ENCODE measurements around the gene ADRA1B. TPM values are rescaled to one million over a fixed set of nuclear protein-coding genes. Genes with fewer than 3 reads are reported as not detected.
A peak's percentile ranks its signal among the peaks of the same experiment; 100 is the strongest.

Gene ADRA1B
- total and polyA plus RNA-seq, 10 of the 15 experiments (the other 5 are each of a cell fraction or from before 2014, with no cell fraction given) = 0.04 TPM; not detected in 9

DNA sequence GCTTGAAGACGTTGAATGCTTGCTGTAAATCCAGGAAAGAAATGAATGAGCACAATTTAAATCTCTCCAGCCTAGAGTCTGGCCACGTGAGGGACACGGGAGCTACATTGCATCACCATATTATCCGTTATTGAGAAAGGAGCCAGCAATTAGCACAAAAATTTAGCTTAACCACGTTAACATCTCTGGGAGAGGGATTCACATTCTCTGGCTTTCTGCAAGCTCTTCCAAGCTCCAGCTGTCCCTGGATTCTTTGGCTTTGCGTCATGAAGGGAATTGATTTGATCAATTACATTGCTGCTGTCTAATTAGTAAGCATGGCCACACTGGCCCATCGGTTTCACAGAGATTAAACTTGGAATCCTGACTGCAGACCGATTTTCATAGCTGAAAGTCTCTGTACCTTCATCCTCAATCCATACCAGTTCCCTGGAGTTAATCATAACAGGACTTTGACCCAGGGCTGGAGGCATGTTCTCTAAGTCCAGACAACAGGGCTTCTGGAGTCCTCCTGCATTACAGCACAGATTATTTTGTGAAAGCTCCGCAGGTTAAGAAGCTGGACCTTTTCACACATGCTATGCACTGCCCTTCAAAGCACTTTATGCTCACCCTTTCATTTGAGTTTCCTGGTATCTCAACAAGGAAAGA, 31.6 kb downstream of the ADRA1B start:
- Histone ChIP-seq H3K36me3 (ENCODE audit: control insufficient read depth in 2 of 2, insufficient read depth in 2 of 2, low read length in 1 of 2) (no peaks in the 10 kb centered on the region), H4K20me1 (ENCODE audit: control insufficient read depth, insufficient read depth) (no peaks in the 10 kb centered on the region), H3K4me3 (no peak overlapping the region), H3K79me2 (ENCODE audit: control insufficient read depth, insufficient read depth, low read length) (no peaks in the 10 kb centered on the region), H3K27me3 (replicated peaks in 1 of 2; ENCODE audit: control insufficient read depth in 2 of 2, insufficient read depth in 2 of 2, low read length in 1 of 2) (no peaks in the 10 kb centered on the region; a peak in 2 of 4 replicates), H3K9ac (ENCODE audit: control insufficient read depth, insufficient read depth, low read length) (no peak overlapping the region), H3K4me1 (ENCODE audit: control insufficient read depth, insufficient read depth, low read length) (no peaks in the 10 kb centered on the region), H3K4me2 (ENCODE audit: control insufficient read depth, insufficient read depth) (no peak overlapping the region), H3K9me3 (replicated peaks; ENCODE audit: control insufficient read depth, insufficient read depth, low read length) (no peaks in the 10 kb centered on the region), H3K27ac (ENCODE audit: control insufficient read depth, insufficient read depth) (no peak overlapping the region), H2AFZ (ENCODE audit: control insufficient read depth, low read depth, low read length) (no peak overlapping the region)
- DNase-seq (ENCODE audit: low read depth, low spot score) (no peak), ATAC-seq (no peak), FAIRE-seq (no peak)
- no TSS peak for BruUV-seq (replicated peaks)
- SMC1A ChIA-PET (ENCODE audit: uncharacterized antibody, unreplicated experiment) = no interaction called here
- RAD21 ChIA-PET (ENCODE audit: unreplicated experiment) = no interaction called here
- 18% methylated on average over 9 of the region's 9 CpGs for WGBS (ENCODE audit: insufficient coverage, insufficient replicate concordance, low lambda C conversion rate, missing lambda C conversion rate)
- no peak for TF ChIP-seq POLR2AphosphoS2 (IDR thresholded peaks at IDR 0.05; ENCODE audit: low read depth, low read length)
- TF ChIP-seq CREB1 (IDR thresholded peaks at IDR 0.05; ENCODE audit: low read depth) = no peak
- POLR2A ChIA-PET = no interaction called here
- intact Hi-C loops (cut with micrococcal nuclease; ENCODE audit: unreplicated experiment) = no loop called here
- in situ Hi-C loops (cut with MboI) = no loop called here
- CTCF ChIA-PET = interaction anchor here (0.7 to 1.6 kb wide), 4 partner anchors 10 to 79 kb away, joined by 3 to 4 read pairs (median 3); no protein-coding TSS in a partner anchor

DNA sequence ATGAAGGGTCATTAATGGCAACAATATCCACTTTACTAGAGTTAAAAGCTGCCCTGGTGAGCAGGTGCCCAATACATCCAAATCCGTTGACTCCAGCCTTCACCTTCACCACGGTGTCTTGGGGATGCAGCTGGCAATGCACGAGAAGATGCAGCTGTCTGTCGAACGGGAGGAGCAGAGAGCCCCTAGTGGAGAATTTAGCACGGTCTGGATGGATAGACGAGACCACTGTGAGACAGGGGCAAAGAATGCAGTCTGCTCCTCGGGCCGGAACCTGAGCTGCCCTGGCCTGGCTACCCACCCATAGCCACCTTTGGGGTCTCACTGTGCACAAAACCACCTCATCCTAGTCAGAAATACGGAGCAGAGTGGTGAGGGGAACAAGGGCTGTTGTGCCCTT, 35.1 kb downstream of the ADRA1B start:
- H3K9me3 ChIP-seq (replicated peaks; ENCODE audit: control insufficient read depth, insufficient read depth, low read length) = no peaks in the 10 kb centered on the region
- ATAC-seq (peak; percentile 71), FAIRE-seq (no peak), DNase-seq (ENCODE audit: low read depth, low spot score) (no peak)
- TF ChIP-seq, protein P1, sequence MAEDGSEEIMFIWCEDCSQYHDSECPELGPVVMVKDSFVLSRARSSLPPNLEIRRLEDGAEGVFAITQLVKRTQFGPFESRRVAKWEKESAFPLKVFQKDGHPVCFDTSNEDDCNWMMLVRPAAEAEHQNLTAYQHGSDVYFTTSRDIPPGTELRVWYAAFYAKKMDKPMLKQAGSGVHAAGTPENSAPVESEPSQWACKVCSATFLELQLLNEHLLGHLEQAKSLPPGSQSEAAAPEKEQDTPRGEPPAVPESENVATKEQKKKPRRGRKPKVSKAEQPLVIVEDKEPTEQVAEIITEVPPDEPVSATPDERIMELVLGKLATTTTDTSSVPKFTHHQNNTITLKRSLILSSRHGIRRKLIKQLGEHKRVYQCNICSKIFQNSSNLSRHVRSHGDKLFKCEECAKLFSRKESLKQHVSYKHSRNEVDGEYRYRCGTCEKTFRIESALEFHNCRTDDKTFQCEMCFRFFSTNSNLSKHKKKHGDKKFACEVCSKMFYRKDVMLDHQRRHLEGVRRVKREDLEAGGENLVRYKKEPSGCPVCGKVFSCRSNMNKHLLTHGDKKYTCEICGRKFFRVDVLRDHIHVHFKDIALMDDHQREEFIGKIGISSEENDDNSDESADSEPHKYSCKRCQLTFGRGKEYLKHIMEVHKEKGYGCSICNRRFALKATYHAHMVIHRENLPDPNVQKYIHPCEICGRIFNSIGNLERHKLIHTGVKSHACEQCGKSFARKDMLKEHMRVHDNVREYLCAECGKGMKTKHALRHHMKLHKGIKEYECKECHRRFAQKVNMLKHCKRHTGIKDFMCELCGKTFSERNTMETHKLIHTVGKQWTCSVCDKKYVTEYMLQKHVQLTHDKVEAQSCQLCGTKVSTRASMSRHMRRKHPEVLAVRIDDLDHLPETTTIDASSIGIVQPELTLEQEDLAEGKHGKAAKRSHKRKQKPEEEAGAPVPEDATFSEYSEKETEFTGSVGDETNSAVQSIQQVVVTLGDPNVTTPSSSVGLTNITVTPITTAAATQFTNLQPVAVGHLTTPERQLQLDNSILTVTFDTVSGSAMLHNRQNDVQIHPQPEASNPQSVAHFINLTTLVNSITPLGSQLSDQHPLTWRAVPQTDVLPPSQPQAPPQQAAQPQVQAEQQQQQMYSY (CRISPR knock-in tag; IDR thresholded peaks at IDR 0.05) = no peak
- no peak for TF ChIP-seq MYB (IDR thresholded peaks at IDR 0.05; ENCODE audit: borderline replicate concordance, low read depth, low read length)
- TF ChIP-seq RAD21 (IDR thresholded peaks at IDR 0.05; ENCODE audit: insufficient read depth, low read depth, low read length) = 0 out of 2 replicates have a peak, but pooled peaks have one; percentile 13
- TF ChIP-seq TCF12 (IDR thresholded peaks at IDR 0.05; ENCODE audit: low read depth, low read length) = 0 out of 2 replicates have a peak, but pooled peaks have one; percentile 38
- TF ChIP-seq, protein P2, sequence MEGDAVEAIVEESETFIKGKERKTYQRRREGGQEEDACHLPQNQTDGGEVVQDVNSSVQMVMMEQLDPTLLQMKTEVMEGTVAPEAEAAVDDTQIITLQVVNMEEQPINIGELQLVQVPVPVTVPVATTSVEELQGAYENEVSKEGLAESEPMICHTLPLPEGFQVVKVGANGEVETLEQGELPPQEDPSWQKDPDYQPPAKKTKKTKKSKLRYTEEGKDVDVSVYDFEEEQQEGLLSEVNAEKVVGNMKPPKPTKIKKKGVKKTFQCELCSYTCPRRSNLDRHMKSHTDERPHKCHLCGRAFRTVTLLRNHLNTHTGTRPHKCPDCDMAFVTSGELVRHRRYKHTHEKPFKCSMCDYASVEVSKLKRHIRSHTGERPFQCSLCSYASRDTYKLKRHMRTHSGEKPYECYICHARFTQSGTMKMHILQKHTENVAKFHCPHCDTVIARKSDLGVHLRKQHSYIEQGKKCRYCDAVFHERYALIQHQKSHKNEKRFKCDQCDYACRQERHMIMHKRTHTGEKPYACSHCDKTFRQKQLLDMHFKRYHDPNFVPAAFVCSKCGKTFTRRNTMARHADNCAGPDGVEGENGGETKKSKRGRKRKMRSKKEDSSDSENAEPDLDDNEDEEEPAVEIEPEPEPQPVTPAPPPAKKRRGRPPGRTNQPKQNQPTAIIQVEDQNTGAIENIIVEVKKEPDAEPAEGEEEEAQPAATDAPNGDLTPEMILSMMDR (IDR thresholded peaks at IDR 0.05 in 2 of 3, conservative IDR thresholded peaks at IDR 0.05 in 1 of 3; ENCODE audit: control insufficient read depth in 2 of 3, extremely low read depth in 1 of 3, insufficient read depth in 1 of 3, low read depth in 3 of 3, low read length in 3 of 3) = peak; percentile 12 to 48 (median 37); a peak in 5 of 6 replicates
- no peak for TF ChIP-seq CBFB (IDR thresholded peaks at IDR 0.05; ENCODE audit: low read depth)
- TF ChIP-seq TCF3 (IDR thresholded peaks at IDR 0.05; ENCODE audit: borderline replicate concordance, insufficient read depth, low read depth, low read length) = no peak
- no peaks in the 10 kb centered on the region for H4K20me1 ChIP-seq (ENCODE audit: control insufficient read depth, insufficient read depth)
- H2AFZ ChIP-seq (ENCODE audit: control insufficient read depth, low read depth, low read length) = no peak overlapping the region
- H3K79me2 ChIP-seq (ENCODE audit: control insufficient read depth, insufficient read depth, low read length) = no peaks in the 10 kb centered on the region
- ChIA-PET CTCF (interaction anchor here (0.6 to 1.8 kb wide), 4 partner anchors 11 to 503 kb away, joined by 3 to 4 read pairs (median 4); no protein-coding TSS in a partner anchor), POLR2A (no interaction called here), RAD21 (ENCODE audit: unreplicated experiment) (interaction anchor here (1.0 kb wide), 1 partner anchor 12 kb away, joined by 4 read pairs; no protein-coding TSS in a partner anchor), SMC1A (ENCODE audit: uncharacterized antibody, unreplicated experiment) (no interaction called here)
- no peak overlapping the region for H3K4me3 ChIP-seq
- in situ Hi-C loops (cut with MboI) = no loop called here
- H3K36me3 ChIP-seq (ENCODE audit: control insufficient read depth in 2 of 2, insufficient read depth in 2 of 2, low read length in 1 of 2) = no peaks in the 10 kb centered on the region
- intact Hi-C loops (cut with micrococcal nuclease; ENCODE audit: unreplicated experiment) = no loop called here
- no peak overlapping the region for H3K9ac ChIP-seq (ENCODE audit: control insufficient read depth, insufficient read depth, low read length)
- H3K27ac ChIP-seq (ENCODE audit: control insufficient read depth, insufficient read depth) = no peak overlapping the region
- H3K4me1 ChIP-seq (ENCODE audit: control insufficient read depth, insufficient read depth, low read length) = no peaks in the 10 kb centered on the region
- 15% methylated on average over 10 of the region's 10 CpGs for WGBS (ENCODE audit: insufficient coverage, insufficient replicate concordance, low lambda C conversion rate, missing lambda C conversion rate)
- H3K4me2 ChIP-seq (ENCODE audit: control insufficient read depth, insufficient read depth) = no peak overlapping the region
- H3K27me3 ChIP-seq (replicated peaks in 1 of 2; ENCODE audit: control insufficient read depth in 2 of 2, insufficient read depth in 2 of 2, low read length in 1 of 2) = peaks cover 0 to 2% of the 10 kb centered on the region in 2 experiments; a peak in 3 of 4 replicates
- no TSS peak for BruUV-seq (replicated peaks)
